Stimulated activated CD4-positive, alpha-beta T cell treated with anti-CD3 and anti-CD28 coated beads, TNF-alpha, amount 100 ng/mL, for 48 hours (primary cell): ENCODE results near the gene CRYGS.
"Not testable (repeated sequence)": the region's sequence is repeated elsewhere in the genome, so short reads cannot be mapped to it uniquely, and the experiment has no call there.

ENCODE experiments used
- DNase-seq, 3 donors: peaks; one replicate each; pipeline ENCODE4 v3.0.0-alpha.2; 2020; ENCODE audit warnings: low read depth in 3 of 3

Gene CRYGS

DNA sequence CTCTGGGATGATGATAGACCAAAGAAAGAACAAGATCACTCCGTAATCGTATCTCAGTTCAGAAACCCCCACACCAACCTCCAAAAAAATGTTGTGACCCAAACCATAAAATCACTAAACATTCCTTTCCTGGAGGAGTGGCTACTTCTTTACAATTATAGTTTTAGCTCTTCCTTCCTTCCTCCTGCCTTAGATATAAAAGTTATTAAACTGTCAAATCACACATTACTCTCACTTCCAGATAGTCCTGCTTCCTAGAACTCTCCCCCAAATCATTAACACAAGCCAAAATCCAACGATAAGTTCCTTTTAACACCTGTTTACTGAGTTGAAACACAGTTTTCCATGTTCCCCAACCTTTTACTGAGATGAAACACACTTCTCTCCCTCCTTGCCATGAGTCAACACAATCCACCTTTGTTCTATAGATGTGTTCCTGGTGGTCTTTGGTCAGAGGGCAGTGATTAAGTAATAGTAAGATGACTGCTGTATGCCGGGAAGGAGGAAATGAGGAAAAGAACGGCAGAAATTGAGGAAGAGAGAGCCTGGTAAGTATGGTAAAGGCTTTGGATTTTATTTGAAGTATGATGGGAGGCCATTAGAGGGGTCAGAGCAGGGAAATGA is 8.3 kb upstream of the CRYGS start:
- no peak for DNase-seq

DNA sequence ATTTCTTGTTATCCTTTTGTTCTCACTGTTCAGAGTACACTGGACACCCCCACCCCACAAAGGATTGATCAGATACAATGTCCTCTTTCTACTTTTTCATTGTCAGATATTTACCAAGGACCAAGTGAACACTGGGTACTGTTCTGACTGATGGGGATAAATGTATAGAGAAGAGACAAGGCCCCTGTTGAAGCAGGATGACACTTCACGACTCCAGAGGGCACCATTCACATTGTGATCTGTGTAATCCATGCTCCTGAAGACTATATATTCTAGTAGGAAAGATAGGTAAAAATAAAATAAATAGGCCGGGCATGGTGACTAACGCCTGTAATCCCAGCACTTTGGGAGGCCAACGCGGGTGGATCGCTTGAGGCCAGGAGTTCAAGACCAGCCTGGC is 7.2 kb upstream of the CRYGS start:
- no peak for DNase-seq

DNA sequence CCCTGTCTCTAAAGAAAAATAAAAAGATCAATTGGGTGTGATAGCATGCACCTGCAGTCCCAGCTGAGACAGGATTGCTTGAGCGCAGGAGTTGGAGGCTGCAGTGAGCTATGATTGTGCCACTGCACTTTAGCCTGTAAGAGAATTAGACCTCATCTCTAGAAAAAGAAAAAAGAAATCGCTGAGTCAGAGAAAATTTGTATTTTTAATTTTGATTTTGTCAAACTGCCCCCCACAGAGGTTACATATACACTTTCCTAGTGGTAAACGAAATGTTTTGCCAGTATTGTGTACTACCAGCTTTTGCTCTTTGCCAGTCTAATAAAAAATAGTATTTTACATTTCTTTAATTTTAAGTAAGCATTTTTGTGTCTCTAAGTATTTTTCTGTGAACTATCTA is 5.3 kb upstream of the CRYGS start:
- DNase-seq: no peak

DNA sequence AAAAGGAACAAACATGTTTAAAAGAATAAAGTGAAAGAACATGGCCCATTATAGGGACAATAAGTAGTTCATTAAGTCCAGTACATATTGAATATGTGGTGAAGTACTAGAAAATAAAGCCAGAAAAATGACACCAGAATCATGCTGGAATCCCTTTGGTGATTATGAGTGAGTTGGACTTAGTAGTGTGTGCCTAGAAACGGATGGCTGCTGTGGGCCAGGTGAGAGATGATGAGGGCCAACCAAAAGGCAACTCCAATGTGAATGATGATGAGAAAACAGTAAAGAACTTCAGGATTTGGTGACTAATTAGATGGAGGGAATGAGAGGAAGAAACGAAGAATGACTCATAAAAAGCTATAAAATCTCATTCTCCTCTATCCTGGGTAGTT is 3.3 kb downstream of the CRYGS start:
- DNase-seq: no peak

DNA sequence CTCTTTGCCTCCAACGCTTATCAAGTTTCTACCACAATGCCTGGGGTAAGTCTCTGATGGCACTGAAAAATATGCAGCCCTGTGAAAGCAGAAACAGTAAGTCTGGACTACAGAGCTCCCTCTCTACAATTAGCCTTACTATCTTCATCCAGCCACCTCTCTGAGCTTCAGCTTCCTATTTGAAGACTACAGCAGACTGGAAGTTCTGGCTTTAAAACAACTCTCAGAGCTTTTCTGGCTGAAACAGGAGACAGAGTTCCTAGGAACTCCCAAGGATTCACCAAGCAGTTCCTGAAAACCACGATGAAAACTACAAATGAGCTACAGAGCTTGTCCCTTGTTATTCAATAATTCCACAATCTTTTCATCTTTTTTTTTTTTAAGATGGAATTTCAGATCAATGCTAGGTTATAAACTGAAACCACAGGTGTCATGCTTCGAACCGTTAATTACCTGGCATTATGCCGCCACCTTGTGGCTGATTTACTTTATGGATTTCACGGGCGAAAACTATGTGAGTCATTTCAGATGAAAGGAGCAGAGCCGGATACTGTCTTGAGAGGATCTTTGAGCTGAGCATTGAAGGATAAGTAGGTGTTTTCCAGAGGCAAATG is 3.9 kb downstream of the CRYGS start:
- peak; percentile 69 to 74 (median 71) for DNase-seq

- no peak for DNase-seq
These were observed 5.4 kb downstream of the CRYGS start for GRCh38 chr3:186538779-186539178.

GRCh38 chr3:186536883-186537844 is 7.0 kb downstream of the CRYGS start:
- no peak for DNase-seq

GRCh38 chr3:186534113-186534669 is 10.0 kb downstream of the CRYGS start:
- no peak for DNase-seq

DNA sequence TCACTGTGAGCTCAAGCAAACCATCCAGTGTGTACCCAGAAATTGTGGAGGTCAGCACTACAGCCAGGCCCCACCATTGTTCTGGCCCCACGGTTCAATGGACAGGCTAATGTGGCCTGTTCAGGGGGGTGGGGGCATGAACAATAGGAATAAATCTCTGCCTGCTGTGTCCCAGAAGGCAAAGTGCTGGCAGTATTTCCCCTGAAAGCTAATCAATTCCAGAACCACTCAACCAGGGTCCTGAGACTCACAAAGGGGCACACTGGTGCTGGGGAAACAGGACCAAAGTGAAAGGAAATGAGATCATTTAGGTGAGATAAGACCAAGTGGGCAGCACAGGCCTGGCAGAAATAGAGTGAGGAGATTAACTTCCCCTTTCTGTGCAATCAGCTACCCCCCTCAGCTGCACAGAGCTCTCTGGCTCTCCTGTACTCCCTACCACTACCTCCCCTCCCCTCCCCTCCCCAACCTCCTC is 11.5 kb downstream of the CRYGS start:
- no peak for DNase-seq

DNA sequence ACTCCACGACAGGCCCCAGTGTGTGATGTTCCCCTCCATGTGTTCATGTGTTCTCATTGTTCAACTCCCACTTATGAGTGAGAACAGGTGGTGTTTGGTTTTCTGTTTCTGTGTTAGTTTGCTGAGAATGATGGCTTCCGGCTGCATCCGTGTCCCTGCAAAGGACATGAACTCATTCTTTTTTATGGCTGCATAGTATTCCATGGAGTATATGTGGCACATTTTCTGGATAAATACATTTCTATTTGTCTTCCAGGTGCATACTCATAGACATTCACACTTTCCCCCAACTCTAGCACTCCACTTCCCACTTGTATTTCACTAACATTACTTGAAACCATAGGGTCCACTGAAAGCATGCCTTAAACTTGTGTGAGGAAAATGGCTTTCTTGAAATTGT is 12.5 kb downstream of the CRYGS start:
- DNase-seq: not testable (repeated sequence)

- no peak for DNase-seq
These were observed 13.8 kb downstream of the CRYGS start for GRCh38 chr3:186530415-186530814.

GRCh38 chr3:186529201-186529999 is 14.8 kb downstream of the CRYGS start:
- DNase-seq: no peak

- DNase-seq: no peak
These were observed 17.9 kb downstream of the CRYGS start for GRCh38 chr3:186526256-186526606.

- DNase-seq: no peak
These were observed 18.6 kb downstream of the CRYGS start for GRCh38 chr3:186525369-186526255.

DNA sequence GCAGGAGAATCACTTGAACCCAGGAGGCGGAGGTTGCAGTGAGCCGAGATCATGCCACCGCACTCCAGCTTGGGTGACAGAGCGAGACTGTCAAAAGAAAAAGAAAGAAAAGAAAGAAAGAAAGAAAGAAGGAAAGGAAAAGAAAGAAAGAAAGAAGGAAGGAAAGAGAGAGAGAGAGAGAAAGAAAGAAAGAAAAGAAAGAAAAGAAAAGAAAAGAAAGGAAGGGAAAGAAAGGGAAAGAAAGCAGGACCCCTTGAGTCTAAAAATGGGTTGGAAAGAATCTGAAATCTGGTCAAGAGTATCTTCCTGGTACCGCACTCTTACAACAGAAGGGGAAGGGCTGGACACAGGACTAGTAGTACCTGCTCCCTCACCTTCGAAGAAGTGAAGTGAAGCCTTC is 19.6 kb downstream of the CRYGS start:
- no peak for DNase-seq

- no peak for DNase-seq
These were observed 20.7 kb downstream of the CRYGS start for GRCh38 chr3:186523434-186523833.

DNA sequence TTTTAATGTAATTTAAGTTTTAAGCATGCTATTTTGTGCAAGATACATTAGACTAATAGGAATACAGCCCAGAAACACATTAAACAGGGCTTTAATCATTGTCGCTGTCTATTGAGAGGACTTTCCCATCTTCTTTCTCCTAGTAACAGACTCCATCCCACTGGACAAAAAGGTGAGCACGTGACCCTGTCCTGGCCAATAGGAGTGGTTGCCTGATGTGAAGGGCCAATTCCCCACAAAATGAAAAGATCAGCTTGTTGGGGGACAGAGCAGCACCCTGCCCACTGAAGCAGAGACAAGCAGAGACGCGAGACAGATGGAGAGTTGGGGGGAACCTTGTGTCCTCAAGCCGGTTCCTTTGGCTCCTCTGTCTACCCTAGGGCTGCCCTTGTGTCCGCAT is 21.2 kb downstream of the CRYGS start:
- no peak for DNase-seq

GRCh38 chr3:186520957-186521842 is 23.0 kb downstream of the CRYGS start:
- DNase-seq: no peak

- DNase-seq: no peak
These were observed 23.7 kb downstream of the CRYGS start for GRCh38 chr3:186520431-186520830.
